PC-3 (cell line): ENCODE measurements around the gene SPTSSB. TPM values are rescaled to one million over a fixed set of nuclear protein-coding genes. Genes with fewer than 3 reads are reported as not detected.

Experiments used
- ATAC-seq: fragments of 200-7000 bp; cut with Tn5 transposase; 2 replicates; pipeline ENCODE4 v1.9.1; 2020; ENCODE audit warnings: mild to moderate bottlenecking, moderate library complexity
- BruUV-seq: library from RNA; stranded (reverse); fragments of 400-500 nt; replicated peaks from 2 replicates; lab custom pipeline; 2021; lab: Mats Ljungman, UMichigan
- CTCF ChIA-PET: fragments of 300-600 bp; sonication (Branson Sonifier 250); formaldehyde crosslinking; loops from one replicate; lab custom pipeline; 2022; ENCODE audit warnings: antibody characterized with exemption; lab: Charles Lee
- POLR2A ChIA-PET: fragments of 300-600 bp; sonication (Branson Sonifier 250); formaldehyde crosslinking; loops from one replicate; lab custom pipeline; 2022; ENCODE audit warnings: antibody characterized with exemption; ENCODE audit not compliant: unreplicated experiment; lab: Charles Lee
- DNase-seq: peaks from one replicate; pipeline ENCODE4 v3.0.0-alpha.2; 2015
- H2AFZ ChIP-seq: fragments of 300-600 bp; sonication (generic); 2 replicates; pipeline ENCODE4 v1.6.0; 2016; ENCODE audit warnings: antibody characterized with exemption, low read length
- H3F3A ChIP-seq: fragments of 300-600 bp; sonication (generic); one replicate; pipeline ENCODE4 v1.6.0; 2017; ENCODE audit warnings: antibody characterized with exemption, low read length, control low read depth, mild to moderate bottlenecking; ENCODE audit not compliant: unreplicated experiment
- H3K27ac ChIP-seq: fragments of 300-600 bp; sonication (generic); 2 replicates; pipeline ENCODE4 v1.5.1; 2016; ENCODE audit warnings: mild to moderate bottlenecking, low read length
- H3K27me3 ChIP-seq: fragments of 300-600 bp; sonication (generic); 2 replicates; pipeline ENCODE4 v1.6.1; 2016; ENCODE audit warnings: low read length, mixed read lengths
- H3K36me3 ChIP-seq: fragments of 300-600 bp; sonication (generic); 2 replicates; pipeline ENCODE4 v1.6.1; 2016; ENCODE audit warnings: low read depth, mixed run types, low read length, mixed read lengths
- H3K4me1 ChIP-seq: fragments of 300-600 bp; sonication (generic); 2 replicates; pipeline ENCODE4 v1.5.1; 2016; ENCODE audit warnings: low read length; ENCODE audit not compliant: insufficient read depth
- H3K4me2 ChIP-seq: fragments of 300-600 bp; sonication (generic); 2 replicates; pipeline ENCODE4 v1.6.0; 2016; ENCODE audit warnings: low read length
- H3K4me3 ChIP-seq: fragments of 300-600 bp; sonication (generic); 2 replicates; pipeline ENCODE4 v1.5.1; 2016; ENCODE audit warnings: mild to moderate bottlenecking, low read length, mixed read lengths
- H3K79me2 ChIP-seq: fragments of 300-600 bp; sonication (generic); 2 replicates; pipeline ENCODE4 v1.6.1; 2017; ENCODE audit warnings: low read length, mixed read lengths
- H3K9ac ChIP-seq: fragments of 300-600 bp; sonication (generic); 2 replicates; pipeline ENCODE4 v1.6.0; 2016; ENCODE audit warnings: mild to moderate bottlenecking, low read length
- H3K9me2 ChIP-seq: fragments of 300-600 bp; sonication (generic); replicated peaks from 2 replicates; pipeline ENCODE4 v1.6.1; 2016; ENCODE audit warnings: mixed run types, low read length, mixed read lengths
- H3K9me3 ChIP-seq: fragments of 300-600 bp; sonication (generic); 2 replicates; pipeline ENCODE4 v1.6.1; 2016; ENCODE audit warnings: low read length, mixed read lengths
- H4K20me1 ChIP-seq: fragments of 300-600 bp; sonication (generic); 2 replicates; pipeline ENCODE4 v1.6.1; 2016; ENCODE audit warnings: low read length, mixed read lengths
- CTCF ChIP-seq: fragments of 300-600 bp; sonication (generic); conservative IDR thresholded peaks from 2 replicates; pipeline ENCODE4 v1.5.1; 2017; ENCODE audit warnings: antibody characterized with exemption, low read depth, mild to moderate bottlenecking, low read length
- EZH2 ChIP-seq: fragments of 300-600 bp; sonication (generic); IDR thresholded peaks from one replicate; pipeline ENCODE4 v1.6.1; 2017; ENCODE audit warnings: antibody characterized with exemption, mild to moderate bottlenecking, low read length; ENCODE audit not compliant: unreplicated experiment
- EZH2phosphoT487 ChIP-seq: fragments of 300-600 bp; sonication (generic); IDR thresholded peaks from 2 replicates; pipeline ENCODE4 v1.6.1; 2018; ENCODE audit warnings: mild to moderate bottlenecking, antibody characterized with exemption, low read length, borderline replicate concordance
- intact Hi-C: fragments of 100-400 bp; cut with micrococcal nuclease; formaldehyde crosslinking; loops from 2 replicates; pipeline ENCODE4 v1.9.0; 2023
- total RNA-seq: library from RNA; depleted of rRNA; stranded (reverse); fragments of >200 nt; gene quantifications from 2 replicates; pipeline ENCODE4 v1.2.3, GENCODE V29; 2014

Gene SPTSSB
- total RNA-seq, 1 experiment from 2014 or later, result 78.0 TPM

GRCh38 chr3:161405087-161405486, 33.8 kb upstream of the SPTSSB start:
- TF ChIP-seq EZH2phosphoT487 (no peak), EZH2 (no peak), CTCF (no peak)
- no peaks in the 10 kb centered on the region for H3K9me2 ChIP-seq
- CTCF ChIA-PET, result interaction anchor here (0.6 kb wide), 1 partner anchor 13 kb away, joined by 4 read pairs; no protein-coding TSS in a partner anchor

GRCh38 chr3:161403251-161403650, 31.9 kb upstream of the SPTSSB start:
- intact Hi-C loops, result no loop called here
- no TSS peak for BruUV-seq
- Histone ChIP-seq H3K9me2 (no peaks in the 10 kb centered on the region), H3K79me2 (no peaks in the 10 kb centered on the region), H3K4me3 (no peak overlapping the region), H3K36me3 (no peaks in the 10 kb centered on the region), H3K9me3 (no peaks in the 10 kb centered on the region), H2AFZ (no peak overlapping the region), H3K27ac (peak overlapping the region; percentile 4; the same call in 1 of the 2 replicates), H3K27me3 (no peaks in the 10 kb centered on the region), H4K20me1 (no peaks in the 10 kb centered on the region), H3F3A (no peaks in the 10 kb centered on the region), H3K4me2 (no peak overlapping the region), H3K4me1 (peaks cover 34% of the 10 kb centered on the region), H3K9ac (no peak overlapping the region)
- ATAC-seq, result peak; percentile 19; the same call in 1 of the 2 replicates
- no peak for TF ChIP-seq EZH2
- TF ChIP-seq CTCF, result no peak
- no peak for TF ChIP-seq EZH2phosphoT487
- ChIA-PET CTCF (no interaction called here), POLR2A (no interaction called here)
- DNase-seq, result peak; percentile 69

More at GRCh38 chr3:161405087-161405486, 33.8 kb upstream of the SPTSSB start:
- no peaks in the 10 kb centered on the region for H3K9me3 ChIP-seq
- no peaks in the 10 kb centered on the region for H3K79me2 ChIP-seq
- no peak overlapping the region for H3K9ac ChIP-seq
- H3F3A ChIP-seq, result no peaks in the 10 kb centered on the region
- H3K36me3 ChIP-seq, result no peaks in the 10 kb centered on the region
- no peak overlapping the region for H3K27ac ChIP-seq
- POLR2A ChIA-PET, result no interaction called here
- no peaks in the 10 kb centered on the region for H4K20me1 ChIP-seq
- intact Hi-C loops, result loop anchor here (5.0 kb wide), 2 partner anchors 183 to 308 kb away; partner anchors contain the start of gene NMD3
- H2AFZ ChIP-seq, result no peak overlapping the region
- peaks cover 53% of the 10 kb centered on the region for H3K4me1 ChIP-seq
- no peak for DNase-seq
- H3K4me3 ChIP-seq, result no peak overlapping the region
- no TSS peak for BruUV-seq
- H3K27me3 ChIP-seq, result no peaks in the 10 kb centered on the region
- H3K4me2 ChIP-seq, result no peak overlapping the region
- ATAC-seq, result no peak

- DNase-seq (no peak), ATAC-seq (no peak)
- Histone ChIP-seq H3K27me3 (no peaks in the 10 kb centered on the region), H3K4me1 (peaks cover 16% of the 10 kb centered on the region), H3K79me2 (no peaks in the 10 kb centered on the region), H3F3A (no peaks in the 10 kb centered on the region), H3K9me2 (no peaks in the 10 kb centered on the region), H3K27ac (no peak overlapping the region), H3K36me3 (no peaks in the 10 kb centered on the region), H3K4me3 (no peak overlapping the region), H3K4me2 (no peak overlapping the region), H4K20me1 (no peaks in the 10 kb centered on the region), H3K9me3 (no peaks in the 10 kb centered on the region), H3K9ac (no peak overlapping the region), H2AFZ (no peak overlapping the region)
- BruUV-seq, result no TSS peak
- ChIA-PET CTCF (no interaction called here), POLR2A (no interaction called here)
- intact Hi-C loops, result no loop called here
- TF ChIP-seq EZH2phosphoT487 (no peak), CTCF (no peak), EZH2 (no peak)
Measured at GRCh38 chr3:161401389-161401788, 30.1 kb upstream of the SPTSSB start.
